ENCODE measurements around the gene HSD17B3.
A peak's percentile ranks its signal among the peaks of the same experiment; 100 is the strongest.
"Not testable (repeated sequence)": the region's sequence is repeated elsewhere in the genome, so short reads cannot be mapped to it uniquely, and the experiment has no call there.

Gene HSD17B3

DNA sequence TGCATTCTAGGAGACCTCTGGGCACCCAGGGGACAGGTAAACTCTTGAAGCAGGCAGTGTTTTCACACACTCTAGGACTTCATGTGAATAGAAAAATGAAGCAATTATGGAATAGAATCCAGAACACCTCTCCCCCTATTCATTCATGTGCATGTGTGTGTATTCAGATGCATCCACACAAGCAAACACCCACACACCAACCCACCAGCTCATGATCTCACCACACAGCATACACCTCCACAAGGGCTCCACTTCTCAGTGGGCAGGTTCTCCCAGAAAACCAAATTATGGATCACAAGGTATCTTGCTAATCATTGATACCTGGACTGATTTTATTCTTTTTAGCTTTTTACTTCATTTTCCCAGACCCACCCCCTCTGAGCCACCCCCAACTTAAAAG, 21.2 kb upstream of the HSD17B3 start:
- TF ChIP-seq, protein P1, sequence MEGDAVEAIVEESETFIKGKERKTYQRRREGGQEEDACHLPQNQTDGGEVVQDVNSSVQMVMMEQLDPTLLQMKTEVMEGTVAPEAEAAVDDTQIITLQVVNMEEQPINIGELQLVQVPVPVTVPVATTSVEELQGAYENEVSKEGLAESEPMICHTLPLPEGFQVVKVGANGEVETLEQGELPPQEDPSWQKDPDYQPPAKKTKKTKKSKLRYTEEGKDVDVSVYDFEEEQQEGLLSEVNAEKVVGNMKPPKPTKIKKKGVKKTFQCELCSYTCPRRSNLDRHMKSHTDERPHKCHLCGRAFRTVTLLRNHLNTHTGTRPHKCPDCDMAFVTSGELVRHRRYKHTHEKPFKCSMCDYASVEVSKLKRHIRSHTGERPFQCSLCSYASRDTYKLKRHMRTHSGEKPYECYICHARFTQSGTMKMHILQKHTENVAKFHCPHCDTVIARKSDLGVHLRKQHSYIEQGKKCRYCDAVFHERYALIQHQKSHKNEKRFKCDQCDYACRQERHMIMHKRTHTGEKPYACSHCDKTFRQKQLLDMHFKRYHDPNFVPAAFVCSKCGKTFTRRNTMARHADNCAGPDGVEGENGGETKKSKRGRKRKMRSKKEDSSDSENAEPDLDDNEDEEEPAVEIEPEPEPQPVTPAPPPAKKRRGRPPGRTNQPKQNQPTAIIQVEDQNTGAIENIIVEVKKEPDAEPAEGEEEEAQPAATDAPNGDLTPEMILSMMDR (IDR thresholded peaks at IDR 0.05; ENCODE audit: borderline replicate concordance, insufficient read depth, low read depth, low read length), result no peak

DNA sequence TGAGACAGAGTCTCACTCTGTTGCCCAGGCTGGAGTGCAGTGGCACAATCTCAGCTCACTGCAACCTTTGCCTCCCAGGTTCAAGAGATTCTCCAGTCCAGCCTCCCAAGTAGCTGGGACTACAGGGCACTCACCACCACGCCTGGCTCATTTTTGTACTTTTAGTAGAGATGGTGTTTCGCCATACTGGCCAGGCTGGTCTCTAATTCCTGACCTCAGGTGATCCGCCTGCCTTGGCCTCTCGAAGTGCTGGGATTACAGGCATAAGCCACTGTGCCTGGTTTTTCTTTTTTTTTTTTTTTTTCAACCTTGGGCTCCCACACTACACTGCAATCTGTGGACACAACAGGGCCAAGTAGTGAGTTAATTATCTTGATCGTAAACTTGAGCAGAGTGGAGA, 20.8 kb upstream of the HSD17B3 start:
- H3K4me3 ChIP-seq (ENCODE audit: low read depth, low read length), result not testable (repeated sequence)

More for the DNA sequence above, 21.2 kb upstream of the HSD17B3 start:
- no peak overlapping the region for H3K4me3 ChIP-seq (ENCODE audit: low read depth, low read length)

DNA sequence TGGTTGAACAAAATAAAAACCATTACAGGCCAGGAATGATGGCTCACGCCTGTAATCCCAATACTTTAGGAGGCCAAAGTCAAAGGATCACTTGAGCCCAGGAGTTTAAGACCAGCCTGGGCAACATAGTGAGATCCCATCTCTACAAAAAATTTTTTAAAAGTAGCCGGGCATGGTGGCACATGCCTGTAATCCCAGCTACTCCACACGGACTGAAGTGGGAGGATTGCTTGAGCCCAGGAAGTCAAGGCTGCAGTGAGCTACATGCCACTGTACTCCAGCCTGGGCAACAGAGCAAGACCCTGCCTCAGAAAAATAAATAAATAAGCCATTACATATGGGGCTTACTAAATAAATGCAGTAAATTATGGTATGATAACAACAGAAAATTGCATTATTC, 20.2 kb upstream of the HSD17B3 start:
- not testable (repeated sequence) for H3K4me3 ChIP-seq (ENCODE audit: low read depth, low read length)

DNA sequence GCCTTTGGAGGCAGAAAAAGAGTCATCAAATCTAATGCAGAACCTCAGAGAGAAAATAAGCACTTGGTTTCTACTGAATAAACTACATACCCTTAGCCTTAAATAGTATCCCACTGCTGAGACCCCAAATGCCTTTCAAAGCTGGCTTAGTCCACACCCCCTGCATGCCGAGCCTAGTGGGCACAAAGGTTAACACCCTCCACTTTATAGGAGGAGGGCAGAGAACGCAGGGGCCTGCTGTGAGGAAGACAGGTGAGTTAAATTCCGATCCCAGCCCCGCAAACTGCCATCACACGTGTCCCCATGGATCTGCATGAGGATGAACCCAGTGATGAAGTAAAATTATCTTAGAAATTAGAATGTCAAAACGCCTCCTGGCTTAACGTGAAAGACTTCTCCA, 19.5 kb upstream of the HSD17B3 start:
- H3K4me3 ChIP-seq (ENCODE audit: low read depth, low read length), result no peak overlapping the region
- TF ChIP-seq, protein P1 (IDR thresholded peaks at IDR 0.05; ENCODE audit: borderline replicate concordance, insufficient read depth, low read depth, low read length), result no peak

- no peak overlapping the region for H3K4me3 ChIP-seq (ENCODE audit: low read depth, low read length)
- TF ChIP-seq, protein P1 (IDR thresholded peaks at IDR 0.05; ENCODE audit: borderline replicate concordance, insufficient read depth, low read depth, low read length), result no peak
Observed at GRCh38 chr9:96320749-96321280, 18.8 kb upstream of the HSD17B3 start.

- no peak overlapping the region for H3K4me3 ChIP-seq (ENCODE audit: low read depth, low read length)
- TF ChIP-seq, protein P1 (IDR thresholded peaks at IDR 0.05; ENCODE audit: borderline replicate concordance, insufficient read depth, low read depth, low read length), result no peak
Observed at GRCh38 chr9:96318921-96319565, 17.1 kb upstream of the HSD17B3 start.

GRCh38 chr9:96317335-96317980, 15.5 kb upstream of the HSD17B3 start:
- no peak overlapping the region for H3K4me3 ChIP-seq (ENCODE audit: low read depth, low read length)
- TF ChIP-seq, protein P1 (IDR thresholded peaks at IDR 0.05; ENCODE audit: borderline replicate concordance, insufficient read depth, low read depth, low read length), result peak; percentile 70

DNA sequence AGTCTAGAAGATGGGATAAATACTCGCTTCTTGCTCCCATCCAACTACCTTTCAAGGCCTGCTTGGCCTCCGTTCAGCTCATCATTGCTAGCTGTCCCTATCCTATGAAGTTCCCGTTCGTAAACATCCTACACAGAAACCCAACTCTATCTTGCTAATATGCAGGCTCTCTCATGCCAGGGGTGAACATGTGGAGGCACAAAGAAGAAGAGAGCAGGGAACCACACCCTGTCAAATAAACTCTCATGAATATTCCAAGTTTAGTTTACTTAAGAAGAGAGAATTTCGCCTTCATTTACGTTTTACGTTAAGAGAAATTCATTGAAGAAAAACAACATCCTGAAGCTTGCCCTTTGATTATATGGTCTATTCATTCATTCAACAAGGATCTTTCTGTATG, 7.9 kb upstream of the HSD17B3 start:
- no peak overlapping the region for H3K4me3 ChIP-seq (ENCODE audit: low read depth, low read length)
- TF ChIP-seq, protein P1 (IDR thresholded peaks at IDR 0.05; ENCODE audit: borderline replicate concordance, insufficient read depth, low read depth, low read length), result no peak

GRCh38 chr9:96306958-96307357, 5.0 kb upstream of the HSD17B3 start:
- H3K4me3 ChIP-seq (ENCODE audit: low read depth, low read length), result not testable (repeated sequence)

All from GM12875 (cell line).